Uterus (tissue), 2 donors: ENCODE measurements around the gene DOCK1.

Experiments
- CTCF ChIP-seq, 4 experiments: fragments of 200-600 bp in 2 of 4; fragments of 450-650 bp in 2 of 4; sonication (generic) in 2 of 4; IDR thresholded peaks; one replicate each; pipeline ENCODE4 v1.5.1; 2016 to 2019; ENCODE audit warnings: antibody characterized with exemption in 4 of 4, mild to moderate bottlenecking in 2 of 4, moderate library complexity in 1 of 4
- POLR2A ChIP-seq, 2 donors: fragments of 450-650 bp; IDR thresholded peaks; one replicate each; pipeline ENCODE4 v1.6.1; 2016; ENCODE audit warnings: antibody characterized with exemption in 2 of 2, mild to moderate bottlenecking in 1 of 2, moderate library complexity in 1 of 2

GRCh38 chr10:127474501-127474900 lies 569.3 kb downstream of the DOCK1 start:
- TF ChIP-seq CTCF (IDR thresholded peaks at IDR 0.05) = no peak
- no peak for TF ChIP-seq POLR2A (IDR thresholded peaks at IDR 0.05)
